Stomach (tissue), 9 donors: ENCODE data around the gene SECTM1. TPM values are rescaled to one million over a fixed set of nuclear protein-coding genes. Genes with fewer than 3 reads are reported as not detected.
A peak's percentile ranks its signal among the peaks of the same experiment; 100 is the strongest.

Source experiments
- DNase-seq, 2 donors: peaks; one replicate each; pipeline versions ENCODE4 v3.0.0 to v3.0.0-alpha.2; 2013 to 2019
- H3K27ac ChIP-seq, 5 donors: fragments of 200-600 bp in 4 of 5; sonication (generic) in 4 of 5; one replicate each; pipeline ENCODE4 v1.5.1; 2013 to 2019; ENCODE audit warnings: mild to moderate bottlenecking in 1 of 5, moderate library complexity in 1 of 5
- H3K27me3 ChIP-seq, 3 donors: fragments of 200-600 bp; sonication (generic); one replicate each; pipeline ENCODE4 v1.5.1; 2017 to 2019; ENCODE audit warnings: mixed run types in 1 of 3
- H3K36me3 ChIP-seq, 4 donors: fragments of 200-600 bp; sonication (generic); 1 replicate in 3 of 4; 2 replicates in 1 of 4; pipeline ENCODE4 v1.5.1; 2016 to 2019
- H3K4me1 ChIP-seq, 4 donors: fragments of 200-600 bp; sonication (generic); one replicate each; pipeline ENCODE4 v1.5.1; 2016 to 2019
- H3K4me3 ChIP-seq, 4 donors: fragments of 200-600 bp; sonication (generic) in 3 of 4; one replicate each; pipeline ENCODE4 v1.5.1; 2016 to 2019; ENCODE audit warnings: mild to moderate bottlenecking in 1 of 4
- H3K9me3 ChIP-seq, 4 donors: fragments of 200-600 bp; sonication (generic); one replicate each; pipeline ENCODE4 v1.5.1; 2016 to 2019
- EP300 ChIP-seq: sonication (generic); formaldehyde crosslinking; IDR thresholded peaks from one replicate; pipeline ENCODE4 v1.6.1; 2017; ENCODE audit warnings: antibody characterized with exemption
- POLR2A ChIP-seq, 4 donors: fragments of 450-650 bp; IDR thresholded peaks; one replicate each; pipeline ENCODE4 v1.6.1; 2016; ENCODE audit warnings: antibody characterized with exemption in 4 of 4, control low read depth in 2 of 4, mild to moderate bottlenecking in 1 of 4, moderate library complexity in 1 of 4
- POLR2AphosphoS5 ChIP-seq, 3 donors: sonication (generic); formaldehyde crosslinking; IDR thresholded peaks; one replicate each; pipeline ENCODE4 v1.6.1; 2016; ENCODE audit warnings: antibody characterized with exemption in 3 of 3
- WGBS, 5 donors: extraction: QIAGEN DNeasy Blood & Tissue Kit in 3 of 5; methylation state at CpG; one replicate each; pipeline versions ENCODE4 v1.1.5 to v1.1.7; 2013 to 2018; 5-methylcytosine and 5-hydroxymethylcytosine counted together
- intact Hi-C: fragments of 100-400 bp; cut with DNase I; formaldehyde crosslinking; loops from one replicate; pipeline ENCODE4 v1.15.1; 2023; ENCODE audit warnings: low total_unique reads
- polyA plus RNA-seq, 3 donors: library from polyadenylated mRNA; stranded (reverse); fragments of 200-250 nt; gene quantifications; one replicate each; pipeline ENCODE4 v1.2.3, GENCODE V29; 2013
- total RNA-seq, 5 donors: library from RNA; depleted of rRNA; stranded (reverse); fragments of >200 nt; gene quantifications; one replicate each; pipeline versions ENCODE4 v1.1.0 to v1.2.3, GENCODE V29; 2014 to 2016
- TF ChIP-seq, protein P1 (sequence below), 7 experiments: fragments of 450-650 bp in 4 of 7; fragments of 200-600 bp in 3 of 7; sonication (generic) in 3 of 7; IDR thresholded peaks; one replicate each; pipeline ENCODE4 v1.5.1; 2016 to 2019; ENCODE audit warnings: antibody characterized with exemption in 7 of 7, control low read depth in 2 of 7, mild to moderate bottlenecking in 1 of 7
- donor health status: healthy with polysubstance abuse.
- donor health status: Bipolar disorder and iron deficiency.
- donor health status: healthy.

Gene SECTM1
- total and polyA plus RNA-seq, 8 donors, result 1.8 to 48.8 (median 9.8) TPM

DNA sequence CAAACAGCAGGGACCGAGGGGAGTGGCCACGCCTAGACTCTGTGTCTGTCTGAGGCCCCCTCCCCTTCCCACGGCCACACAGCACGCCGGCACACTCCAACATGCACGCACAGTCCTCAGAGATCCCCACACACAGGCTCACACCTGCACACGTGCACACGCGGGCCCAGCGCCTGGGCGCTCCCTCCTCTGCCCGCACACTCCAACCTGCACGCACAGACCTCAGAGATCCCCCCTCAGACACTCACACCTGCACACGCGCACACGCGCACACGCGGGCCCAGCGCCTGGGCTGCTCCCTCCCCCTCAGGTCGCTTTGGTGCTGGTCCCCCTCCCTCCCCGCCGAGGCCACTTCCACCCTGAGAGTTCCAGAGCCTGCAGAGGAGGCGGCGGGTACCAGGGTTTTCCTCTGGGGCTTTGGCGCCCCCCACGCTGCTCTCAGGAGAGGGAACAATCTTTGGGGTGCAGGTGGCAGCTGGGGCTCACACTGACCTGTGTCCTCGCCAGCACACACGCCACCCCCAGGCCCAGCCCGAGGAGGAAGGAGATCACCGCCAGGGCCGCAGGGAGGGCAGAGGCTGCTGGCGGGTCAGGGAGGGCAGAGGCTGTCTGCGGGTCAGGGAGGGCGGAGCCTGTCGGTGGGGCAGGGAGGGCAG, 17.7 kb downstream of the SECTM1 start:
- WGBS, 5 donors, result 17 to 28% (median 20%) methylated on average over 25 to 36 of the region's 36 CpGs

GRCh38 chr17:82314727-82315605, 18.6 kb downstream of the SECTM1 start:
- 42 to 57% (median 52%) methylated on average over 25 to 32 of the region's 32 CpGs for WGBS, 5 donors
- intact Hi-C loops, result no loop called here

More for the DNA sequence above, 17.7 kb downstream of the SECTM1 start:
- Histone ChIP-seq H3K27me3 (peaks cover 10 to 69% (median 36%) of the 10 kb centered on the region in 3 donors), H3K9me3 (no peaks in the 10 kb centered on the region), H3K36me3 (no peaks in the 10 kb centered on the region), H3K4me3 (peak overlapping the region; percentile 20 to 33 (median 28)), H3K4me1 (peaks cover 6 to 21% (median 13%) of the 10 kb centered on the region in 4 donors), H3K27ac (peak overlapping the region in 2 of 5 donors; percentile 18 to 49)
- TF ChIP-seq, protein P1, sequence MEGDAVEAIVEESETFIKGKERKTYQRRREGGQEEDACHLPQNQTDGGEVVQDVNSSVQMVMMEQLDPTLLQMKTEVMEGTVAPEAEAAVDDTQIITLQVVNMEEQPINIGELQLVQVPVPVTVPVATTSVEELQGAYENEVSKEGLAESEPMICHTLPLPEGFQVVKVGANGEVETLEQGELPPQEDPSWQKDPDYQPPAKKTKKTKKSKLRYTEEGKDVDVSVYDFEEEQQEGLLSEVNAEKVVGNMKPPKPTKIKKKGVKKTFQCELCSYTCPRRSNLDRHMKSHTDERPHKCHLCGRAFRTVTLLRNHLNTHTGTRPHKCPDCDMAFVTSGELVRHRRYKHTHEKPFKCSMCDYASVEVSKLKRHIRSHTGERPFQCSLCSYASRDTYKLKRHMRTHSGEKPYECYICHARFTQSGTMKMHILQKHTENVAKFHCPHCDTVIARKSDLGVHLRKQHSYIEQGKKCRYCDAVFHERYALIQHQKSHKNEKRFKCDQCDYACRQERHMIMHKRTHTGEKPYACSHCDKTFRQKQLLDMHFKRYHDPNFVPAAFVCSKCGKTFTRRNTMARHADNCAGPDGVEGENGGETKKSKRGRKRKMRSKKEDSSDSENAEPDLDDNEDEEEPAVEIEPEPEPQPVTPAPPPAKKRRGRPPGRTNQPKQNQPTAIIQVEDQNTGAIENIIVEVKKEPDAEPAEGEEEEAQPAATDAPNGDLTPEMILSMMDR (IDR thresholded peaks at IDR 0.05), result no peak
- TF ChIP-seq POLR2A (IDR thresholded peaks at IDR 0.05), result no peak
- no peak for TF ChIP-seq POLR2AphosphoS5 (IDR thresholded peaks at IDR 0.05)
- no peak for TF ChIP-seq EP300
- DNase-seq, result no peak
- intact Hi-C loops, result no loop called here

GRCh38 chr17:82314012-82314726, 19.4 kb downstream of the SECTM1 start:
- Histone ChIP-seq H3K9me3 (no peaks in the 10 kb centered on the region), H3K27me3 (peaks cover 10 to 77% (median 46%) of the 10 kb centered on the region in 3 donors), H3K4me3 (no peak overlapping the region), H3K36me3 (no peaks in the 10 kb centered on the region), H3K27ac (no peak overlapping the region), H3K4me1 (peaks cover 6 to 21% (median 12%) of the 10 kb centered on the region in 4 donors)
- intact Hi-C loops, result no loop called here
- DNase-seq, result no peak
- 75 to 83% (median 80%) methylated on average over 16 to 27 of the region's 27 CpGs for WGBS, 5 donors
- TF ChIP-seq EP300 (no peak), POLR2AphosphoS5 (IDR thresholded peaks at IDR 0.05) (no peak), POLR2A (IDR thresholded peaks at IDR 0.05) (no peak)
- TF ChIP-seq, protein P1 (IDR thresholded peaks at IDR 0.05), result no peak

More at GRCh38 chr17:82314727-82315605, 18.6 kb downstream of the SECTM1 start:
- no peak for DNase-seq
- Histone ChIP-seq H3K9me3 (no peaks in the 10 kb centered on the region), H3K4me1 (peaks cover 6 to 21% (median 12%) of the 10 kb centered on the region in 4 donors), H3K27ac (no peak overlapping the region), H3K4me3 (peak overlapping the region; percentile 20 to 33 (median 28)), H3K27me3 (peaks cover 10 to 71% (median 44%) of the 10 kb centered on the region in 3 donors), H3K36me3 (no peaks in the 10 kb centered on the region)
- TF ChIP-seq EP300 (no peak), POLR2AphosphoS5 (IDR thresholded peaks at IDR 0.05) (no peak), POLR2A (IDR thresholded peaks at IDR 0.05) (no peak)

GRCh38 chr17:82313195-82314011, 20.2 kb downstream of the SECTM1 start:
- Histone ChIP-seq H3K27me3 (peaks cover 10 to 84% (median 46%) of the 10 kb centered on the region in 3 donors), H3K9me3 (no peaks in the 10 kb centered on the region), H3K36me3 (no peaks in the 10 kb centered on the region), H3K4me1 (peaks cover 6 to 21% (median 12%) of the 10 kb centered on the region in 4 donors), H3K4me3 (no peak overlapping the region), H3K27ac (no peak overlapping the region)
- intact Hi-C loops, result no loop called here
- whole genome bisulfite sequencing, 5 donors, result 84 to 88% (median 87%) methylated on average over 24 to 28 of the region's 28 CpGs
- no peak for DNase-seq
- TF ChIP-seq EP300, result no peak
- TF ChIP-seq, protein P1 (IDR thresholded peaks at IDR 0.05), result no peak
- no peak for TF ChIP-seq POLR2A (IDR thresholded peaks at IDR 0.05)
- TF ChIP-seq POLR2AphosphoS5 (IDR thresholded peaks at IDR 0.05), result no peak
